ENCODE data around the gene EPHB1.
A peak's percentile ranks its signal among the peaks of the same experiment; 100 is the strongest.

The EPHB1 gene

GRCh38 chr3:134877788-134878187, 82.7 kb downstream of the EPHB1 start:
- WGBS, 2 donors (ENCODE audit: extremely low coverage in 2 of 2, insufficient read length in 2 of 2, insufficient replicate concordance in 1 of 2) = no CpG with 5 or more reads among the region's 5 CpGs
- no peak overlapping the region for H4K91ac ChIP-seq (ENCODE audit: low read depth, low read length, poor library complexity)

GRCh38 chr3:134879990-134880389, 84.9 kb downstream of the EPHB1 start:
- Histone ChIP-seq H3K4me3 (ENCODE audit: low read length in 2 of 2) (no peak overlapping the region), H2BK15ac (ENCODE audit: low read length) (no peak overlapping the region), H2AFZ (ENCODE audit: low read length) (no peak overlapping the region), H4K8ac (ENCODE audit: low read depth, low read length) (no peak overlapping the region), H2AK5ac (ENCODE audit: low read depth, low read length) (no peak overlapping the region), H3K9ac (ENCODE audit: low read depth, low read length, poor library complexity) (no peak overlapping the region), H3K27me3 (ENCODE audit: control insufficient read depth in 3 of 3, insufficient read depth in 3 of 3, low read depth in 1 of 3, low read length in 3 of 3) (no peaks in the 10 kb centered on the region), H3K9me3 (replicated peaks in 1 of 2; ENCODE audit: control insufficient read depth in 2 of 2, insufficient read depth in 1 of 2, low read depth in 1 of 2, low read length in 2 of 2) (no peaks in the 10 kb centered on the region), H3K36me3 (replicated peaks in 1 of 2; ENCODE audit: control insufficient read depth in 2 of 2, insufficient read depth in 2 of 2, low read length in 2 of 2) (no peaks in the 10 kb centered on the region), H3K18ac (ENCODE audit: low read length) (no peak overlapping the region), H4K91ac (ENCODE audit: low read depth, low read length, poor library complexity) (no peak overlapping the region), H3K23ac (ENCODE audit: low read depth, low read length, poor library complexity) (no peak overlapping the region), H3K27ac (replicated peaks; ENCODE audit: low read length) (no peak overlapping the region), H3K4me2 (ENCODE audit: insufficient read depth, low read length, poor library complexity, severe bottlenecking) (no peak overlapping the region), H3K4me1 (ENCODE audit: control insufficient read depth in 2 of 2, insufficient read depth in 1 of 2, low read depth in 1 of 2, low read length in 2 of 2) (peaks cover 0 to 3% of the 10 kb centered on the region in 2 donors), H3K79me1 (ENCODE audit: low read depth, low read length) (peaks cover 5% of the 10 kb centered on the region), H2BK120ac (ENCODE audit: low read depth, low read length) (no peak overlapping the region), H2BK12ac (ENCODE audit: low read length) (no peak overlapping the region), H3K4ac (ENCODE audit: low read length) (no peak overlapping the region), H3K14ac (ENCODE audit: low read length) (no peak overlapping the region), H2BK5ac (ENCODE audit: low read length) (no peak overlapping the region)
- no peak for DNase-seq (ENCODE audit: low spot score)
- WGBS, 2 donors (ENCODE audit: extremely low coverage in 2 of 2, insufficient read length in 2 of 2, insufficient replicate concordance in 1 of 2) = no CpG with 5 or more reads among the region's 1 CpG

More at GRCh38 chr3:134877788-134878187, 82.7 kb downstream of the EPHB1 start:
- Histone ChIP-seq H3K9me3 (replicated peaks in 1 of 2; ENCODE audit: control insufficient read depth in 2 of 2, insufficient read depth in 1 of 2, low read depth in 1 of 2, low read length in 2 of 2) (no peaks in the 10 kb centered on the region), H2BK120ac (ENCODE audit: low read depth, low read length) (no peak overlapping the region), H3K23ac (ENCODE audit: low read depth, low read length, poor library complexity) (no peak overlapping the region), H2BK15ac (ENCODE audit: low read length) (no peak overlapping the region), H3K14ac (ENCODE audit: low read length) (no peak overlapping the region), H2AFZ (ENCODE audit: low read length) (no peak overlapping the region), H2BK12ac (ENCODE audit: low read length) (no peak overlapping the region), H2AK5ac (ENCODE audit: low read depth, low read length) (no peak overlapping the region), H4K8ac (ENCODE audit: low read depth, low read length) (no peak overlapping the region), H3K9ac (ENCODE audit: low read depth, low read length, poor library complexity) (no peak overlapping the region), H3K4me3 (ENCODE audit: low read length in 2 of 2) (peak overlapping the region in 1 of 2 donors; percentile 16), H3K79me1 (ENCODE audit: low read depth, low read length) (peaks cover 5% of the 10 kb centered on the region), H3K18ac (ENCODE audit: low read length) (peak overlapping the region; percentile 9), H3K27me3 (ENCODE audit: control insufficient read depth in 3 of 3, insufficient read depth in 3 of 3, low read depth in 1 of 3, low read length in 3 of 3) (no peaks in the 10 kb centered on the region), H2BK5ac (ENCODE audit: low read length) (no peak overlapping the region), H3K4me1 (ENCODE audit: control insufficient read depth in 2 of 2, insufficient read depth in 1 of 2, low read depth in 1 of 2, low read length in 2 of 2) (peaks cover 0 to 3% of the 10 kb centered on the region in 2 donors), H3K4ac (ENCODE audit: low read length) (no peak overlapping the region), H3K27ac (replicated peaks; ENCODE audit: low read length) (no peak overlapping the region), H3K36me3 (replicated peaks in 1 of 2; ENCODE audit: control insufficient read depth in 2 of 2, insufficient read depth in 2 of 2, low read length in 2 of 2) (no peaks in the 10 kb centered on the region), H3K4me2 (ENCODE audit: insufficient read depth, low read length, poor library complexity, severe bottlenecking) (no peak overlapping the region)
- DNase-seq (ENCODE audit: low spot score) = no peak

- H3K36me3 ChIP-seq (replicated peaks in 1 of 2; ENCODE audit: control insufficient read depth in 2 of 2, insufficient read depth in 2 of 2, low read length in 2 of 2) = no peaks in the 10 kb centered on the region
- no peak overlapping the region for H3K4me2 ChIP-seq (ENCODE audit: insufficient read depth, low read length, poor library complexity, severe bottlenecking)
- peaks cover 0 to 3% of the 10 kb centered on the region in 2 donors for H3K4me1 ChIP-seq (ENCODE audit: control insufficient read depth in 2 of 2, insufficient read depth in 1 of 2, low read depth in 1 of 2, low read length in 2 of 2)
- H2BK12ac ChIP-seq (ENCODE audit: low read length) = no peak overlapping the region
- DNase-seq (ENCODE audit: low spot score) = no peak
- WGBS, 2 donors (ENCODE audit: extremely low coverage in 2 of 2, insufficient read length in 2 of 2, insufficient replicate concordance in 1 of 2) = no CpG with 5 or more reads among the region's 4 CpGs
- H2BK5ac ChIP-seq (ENCODE audit: low read length) = no peak overlapping the region
- H4K8ac ChIP-seq (ENCODE audit: low read depth, low read length) = no peak overlapping the region
- H3K9me3 ChIP-seq (replicated peaks in 1 of 2; ENCODE audit: control insufficient read depth in 2 of 2, insufficient read depth in 1 of 2, low read depth in 1 of 2, low read length in 2 of 2) = no peaks in the 10 kb centered on the region
- H3K79me1 ChIP-seq (ENCODE audit: low read depth, low read length) = peaks cover 5% of the 10 kb centered on the region
- no peak overlapping the region for H3K23ac ChIP-seq (ENCODE audit: low read depth, low read length, poor library complexity)
- no peak overlapping the region for H3K27ac ChIP-seq (replicated peaks; ENCODE audit: low read length)
- no peak overlapping the region for H2AFZ ChIP-seq (ENCODE audit: low read length)
- H2BK15ac ChIP-seq (ENCODE audit: low read length) = no peak overlapping the region
- H3K14ac ChIP-seq (ENCODE audit: low read length) = no peak overlapping the region
- no peak overlapping the region for H3K4ac ChIP-seq (ENCODE audit: low read length)
- H3K27me3 ChIP-seq (ENCODE audit: control insufficient read depth in 3 of 3, insufficient read depth in 3 of 3, low read depth in 1 of 3, low read length in 3 of 3) = no peaks in the 10 kb centered on the region
- no peak overlapping the region for H2BK120ac ChIP-seq (ENCODE audit: low read depth, low read length)
- H2AK5ac ChIP-seq (ENCODE audit: low read depth, low read length) = no peak overlapping the region
- H3K18ac ChIP-seq (ENCODE audit: low read length) = no peak overlapping the region
- no peak overlapping the region for H3K4me3 ChIP-seq (ENCODE audit: low read length in 2 of 2)
- no peak overlapping the region for H3K9ac ChIP-seq (ENCODE audit: low read depth, low read length, poor library complexity)
- H4K91ac ChIP-seq (ENCODE audit: low read depth, low read length, poor library complexity) = no peak overlapping the region
Observed at GRCh38 chr3:134880431-134880830, 85.4 kb downstream of the EPHB1 start.

- no peak overlapping the region for H3K14ac ChIP-seq (ENCODE audit: low read length)
- DNase-seq (ENCODE audit: low spot score) = no peak
- no peak overlapping the region for H2BK15ac ChIP-seq (ENCODE audit: low read length)
- no peak overlapping the region for H3K18ac ChIP-seq (ENCODE audit: low read length)
- no peak overlapping the region for H3K4ac ChIP-seq (ENCODE audit: low read length)
- no peaks in the 10 kb centered on the region for H3K36me3 ChIP-seq (replicated peaks in 1 of 2; ENCODE audit: control insufficient read depth in 2 of 2, insufficient read depth in 2 of 2, low read length in 2 of 2)
- H2BK5ac ChIP-seq (ENCODE audit: low read length) = no peak overlapping the region
- H3K4me2 ChIP-seq (ENCODE audit: insufficient read depth, low read length, poor library complexity, severe bottlenecking) = no peak overlapping the region
- no peak overlapping the region for H4K8ac ChIP-seq (ENCODE audit: low read depth, low read length)
- H3K4me3 ChIP-seq (ENCODE audit: low read length in 2 of 2) = no peak overlapping the region
- peaks cover 5% of the 10 kb centered on the region for H3K79me1 ChIP-seq (ENCODE audit: low read depth, low read length)
- no peak overlapping the region for H2BK12ac ChIP-seq (ENCODE audit: low read length)
- H3K27ac ChIP-seq (replicated peaks; ENCODE audit: low read length) = no peak overlapping the region
- no peaks in the 10 kb centered on the region for H3K27me3 ChIP-seq (ENCODE audit: control insufficient read depth in 3 of 3, insufficient read depth in 3 of 3, low read depth in 1 of 3, low read length in 3 of 3)
- H3K9me3 ChIP-seq (replicated peaks in 1 of 2; ENCODE audit: control insufficient read depth in 2 of 2, insufficient read depth in 1 of 2, low read depth in 1 of 2, low read length in 2 of 2) = no peaks in the 10 kb centered on the region
- H4K91ac ChIP-seq (ENCODE audit: low read depth, low read length, poor library complexity) = no peak overlapping the region
- H3K9ac ChIP-seq (ENCODE audit: low read depth, low read length, poor library complexity) = no peak overlapping the region
- H2BK120ac ChIP-seq (ENCODE audit: low read depth, low read length) = no peak overlapping the region
- no CpG with 5 or more reads among the region's 4 CpGs for WGBS, 2 donors (ENCODE audit: extremely low coverage in 2 of 2, insufficient read length in 2 of 2, insufficient replicate concordance in 1 of 2)
- no peak overlapping the region for H2AK5ac ChIP-seq (ENCODE audit: low read depth, low read length)
- H3K4me1 ChIP-seq (ENCODE audit: control insufficient read depth in 2 of 2, insufficient read depth in 1 of 2, low read depth in 1 of 2, low read length in 2 of 2) = peaks cover 0 to 4% of the 10 kb centered on the region in 2 donors
- H2AFZ ChIP-seq (ENCODE audit: low read length) = no peak overlapping the region
- H3K23ac ChIP-seq (ENCODE audit: low read depth, low read length, poor library complexity) = no peak overlapping the region
Observed at GRCh38 chr3:134881305-134881704, 86.2 kb downstream of the EPHB1 start.
